Activated CD4-positive, alpha-beta T cell treated with anti-CD3 and anti-CD28 coated beads, Interleukin-2, amount 10 ng/mL, durations not matched to agents 7 days and 5 days (primary cell): ENCODE data around the gene EPS8L1. TPM values are rescaled to one million over a fixed set of nuclear protein-coding genes. Genes with fewer than 3 reads are reported as not detected.
"Not testable (repeated sequence)": the region's sequence is repeated elsewhere in the genome, so short reads cannot be mapped to it uniquely, and the experiment has no call there.

Experiments
- CTCF ChIA-PET: fragments of 350-600 bp; sonication (Branson Sonifier 250); formaldehyde crosslinking; loops from one replicate; lab custom pipeline; 2021; ENCODE audit warnings: antibody characterized with exemption; lab: Charles Lee
- POLR2A ChIA-PET: fragments of 350-600 bp; sonication (Branson Sonifier 250); formaldehyde crosslinking; loops from one replicate; lab custom pipeline; 2021; ENCODE audit warnings: antibody characterized with exemption; lab: Charles Lee
- DNase-seq: peaks from one replicate; pipeline ENCODE4 v3.0.0-alpha.2; 2020
- H3K27ac Mint-ChIP-seq: one replicate; pipeline ENCODE4 v1.8.0; 2021; ENCODE audit warnings: mild to moderate bottlenecking, moderate library complexity, mixed read lengths
- H3K27me3 Mint-ChIP-seq: one replicate; pipeline ENCODE4 v1.8.0; 2021; ENCODE audit warnings: mixed read lengths
- H3K36me3 Mint-ChIP-seq: one replicate; pipeline ENCODE4 v1.8.0; 2021; ENCODE audit warnings: low read depth, mixed read lengths
- H3K4me1 Mint-ChIP-seq: one replicate; pipeline ENCODE4 v1.8.0; 2021; ENCODE audit warnings: mixed read lengths
- H3K4me3 Mint-ChIP-seq: one replicate; pipeline ENCODE4 v1.8.0; 2021; ENCODE audit warnings: mild to moderate bottlenecking, moderate library complexity, mixed read lengths
- H3K9me3 Mint-ChIP-seq: one replicate; pipeline ENCODE4 v1.8.0; 2021; ENCODE audit warnings: mixed read lengths
- total RNA-seq, 2 experiments: library from RNA; stranded (reverse); gene quantifications; one replicate each; pipeline ENCODE4 v1.2.3, GENCODE V29; 2021

EPS8L1 gene
- total RNA-seq, 2 experiments from 2014 or later, result 3.2 to 5.5 TPM

DNA sequence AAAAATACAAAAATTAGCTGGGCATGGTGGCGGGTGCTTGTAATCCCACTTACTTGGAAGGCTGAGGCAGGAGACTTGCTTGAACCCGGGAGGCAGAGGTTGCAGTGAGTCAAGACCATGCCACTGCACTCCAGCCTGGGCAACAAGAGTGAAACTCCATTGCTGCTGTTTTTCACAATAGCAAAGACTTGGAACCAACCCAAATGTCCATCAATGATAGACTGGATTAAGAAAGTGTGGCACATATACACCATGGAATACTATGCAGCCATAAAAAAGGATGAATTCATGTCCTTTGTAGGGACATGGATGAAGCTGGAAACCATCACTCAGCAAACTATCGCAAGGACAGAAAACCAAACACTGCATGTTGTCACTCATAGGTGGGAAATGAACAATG lies 31.6 kb downstream of the EPS8L1 start:
- CTCF ChIA-PET, result interaction anchor here (0.6 to 1.4 kb wide), 2 partner anchors 12 to 23 kb away, joined by 3 to 4 read pairs; no protein-coding TSS in a partner anchor
- H3K27ac Mint-ChIP-seq, H3K9me3 Mint-ChIP-seq, POLR2A ChIA-PET, DNase-seq, H3K4me1 Mint-ChIP-seq, H3K4me3 Mint-ChIP-seq, H3K27me3 Mint-ChIP-seq: not testable (repeated sequence)
- H3K36me3 Mint-ChIP-seq, result peaks cover 44% of the 10 kb centered on the region

DNA sequence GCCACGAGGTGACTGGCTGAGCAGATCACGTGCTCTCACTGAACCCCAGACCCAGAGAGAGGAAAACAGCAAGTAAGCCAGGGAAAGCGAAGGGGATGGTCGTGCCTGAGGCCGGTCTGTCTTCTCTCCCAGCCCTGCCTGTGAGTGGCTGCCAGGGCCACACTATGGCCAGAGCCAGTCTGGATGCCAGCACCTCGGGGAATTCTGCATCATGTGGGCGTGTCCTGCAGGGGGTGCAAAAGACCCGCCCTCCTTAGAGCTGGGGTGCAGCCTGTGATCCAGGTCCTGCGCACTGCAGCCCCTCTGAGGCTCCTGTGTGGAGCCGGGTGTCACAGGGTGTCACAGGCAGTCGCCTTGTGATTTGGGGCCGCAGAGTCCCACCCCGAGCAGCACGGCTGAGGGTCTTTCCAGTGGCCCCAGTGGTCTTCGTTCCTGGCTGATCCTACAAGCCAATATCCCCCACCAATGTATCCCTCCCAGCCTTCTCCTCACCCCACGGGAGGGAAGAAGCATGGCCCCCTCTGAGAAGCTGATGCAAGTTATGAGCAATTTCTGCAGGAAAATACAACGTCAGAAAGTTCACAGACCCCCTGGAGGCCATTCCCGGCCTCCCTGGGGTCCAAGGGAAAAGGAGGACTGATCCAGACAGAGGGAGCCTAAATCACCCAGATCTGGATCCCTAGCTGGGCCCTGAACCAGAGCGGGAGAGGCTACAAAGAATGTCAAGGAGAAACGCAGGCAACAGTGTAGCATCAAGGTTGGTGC lies 34.0 kb downstream of the EPS8L1 start:
- Mint-ChIP-seq H3K27me3 (no peaks in the 10 kb centered on the region), H3K4me1 (peaks cover 9% of the 10 kb centered on the region), H3K4me3 (no peak overlapping the region), H3K27ac (no peak overlapping the region), H3K9me3 (no peaks in the 10 kb centered on the region), H3K36me3 (peaks cover 31% of the 10 kb centered on the region)
- ChIA-PET POLR2A (no interaction called here), CTCF (no interaction called here)
- no peak for DNase-seq

DNA sequence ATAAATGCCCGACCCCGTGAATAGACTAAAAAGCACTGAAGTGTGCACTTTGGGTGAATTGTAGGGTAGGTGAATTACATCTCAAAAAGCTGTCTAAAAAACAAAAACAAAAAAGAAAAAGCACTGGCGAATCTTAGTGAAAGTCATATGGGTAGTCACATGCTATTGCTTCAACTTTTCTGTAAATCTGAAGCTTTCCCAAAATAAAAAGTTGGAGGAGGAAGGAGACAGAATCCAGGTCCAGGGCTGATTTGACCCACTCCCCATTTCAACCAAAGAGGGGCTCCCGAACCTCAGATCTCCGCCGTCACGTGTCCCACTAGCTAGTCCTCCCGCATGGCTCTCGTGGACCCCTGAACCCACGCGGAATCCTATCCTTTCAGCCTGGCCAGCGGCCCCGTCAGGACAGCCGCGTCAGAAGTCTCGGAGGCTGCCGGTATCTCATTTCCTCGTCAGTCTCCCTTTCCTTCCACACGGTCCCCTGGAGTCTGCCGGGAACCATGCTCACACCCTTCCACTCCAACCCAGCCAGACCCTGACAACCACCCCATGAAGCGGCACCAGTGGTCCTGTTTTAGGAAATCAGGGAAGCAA lies 35.7 kb downstream of the EPS8L1 start:
- POLR2A ChIA-PET, result no interaction called here
- peaks cover 24% of the 10 kb centered on the region for H3K4me1 Mint-ChIP-seq
- no peak overlapping the region for H3K27ac Mint-ChIP-seq
- no peak for DNase-seq
- no peaks in the 10 kb centered on the region for H3K9me3 Mint-ChIP-seq
- peaks cover 28% of the 10 kb centered on the region for H3K36me3 Mint-ChIP-seq
- CTCF ChIA-PET, result no interaction called here
- H3K4me3 Mint-ChIP-seq, result no peak overlapping the region
- H3K27me3 Mint-ChIP-seq, result no peaks in the 10 kb centered on the region

DNA sequence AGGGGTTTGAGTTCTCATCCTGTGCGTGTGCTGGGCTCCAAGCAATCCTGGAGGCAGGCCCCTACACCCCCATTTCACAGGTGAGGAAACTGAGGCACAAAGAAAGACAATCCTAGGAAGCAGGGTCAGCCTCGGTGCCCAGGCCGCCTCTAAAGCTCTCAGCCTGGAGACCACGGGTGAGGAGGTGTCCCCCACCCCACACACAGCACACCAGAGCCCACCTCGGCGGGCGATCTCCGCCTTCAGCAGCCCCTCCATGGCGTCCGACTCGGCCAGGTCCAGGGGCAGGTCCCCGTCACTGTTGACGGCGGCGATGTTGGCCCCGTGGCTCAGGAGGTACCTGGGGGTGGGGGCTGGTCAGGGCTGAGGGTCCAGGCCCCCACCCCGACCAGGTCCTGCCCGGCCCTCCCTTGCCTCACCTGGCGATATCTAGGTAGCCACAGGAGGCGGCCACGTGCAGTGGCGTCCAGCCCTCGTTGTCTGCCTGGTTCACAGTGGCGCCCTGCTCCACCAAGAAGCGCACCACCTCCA lies 36.6 kb downstream of the EPS8L1 start:
- Mint-ChIP-seq H3K27me3 (no peaks in the 10 kb centered on the region), H3K9me3 (no peaks in the 10 kb centered on the region), H3K4me1 (peaks cover 24% of the 10 kb centered on the region), H3K4me3 (no peak overlapping the region), H3K27ac (no peak overlapping the region), H3K36me3 (peaks cover 23% of the 10 kb centered on the region)
- ChIA-PET POLR2A (no interaction called here), CTCF (no interaction called here)
- DNase-seq, result no peak

DNA sequence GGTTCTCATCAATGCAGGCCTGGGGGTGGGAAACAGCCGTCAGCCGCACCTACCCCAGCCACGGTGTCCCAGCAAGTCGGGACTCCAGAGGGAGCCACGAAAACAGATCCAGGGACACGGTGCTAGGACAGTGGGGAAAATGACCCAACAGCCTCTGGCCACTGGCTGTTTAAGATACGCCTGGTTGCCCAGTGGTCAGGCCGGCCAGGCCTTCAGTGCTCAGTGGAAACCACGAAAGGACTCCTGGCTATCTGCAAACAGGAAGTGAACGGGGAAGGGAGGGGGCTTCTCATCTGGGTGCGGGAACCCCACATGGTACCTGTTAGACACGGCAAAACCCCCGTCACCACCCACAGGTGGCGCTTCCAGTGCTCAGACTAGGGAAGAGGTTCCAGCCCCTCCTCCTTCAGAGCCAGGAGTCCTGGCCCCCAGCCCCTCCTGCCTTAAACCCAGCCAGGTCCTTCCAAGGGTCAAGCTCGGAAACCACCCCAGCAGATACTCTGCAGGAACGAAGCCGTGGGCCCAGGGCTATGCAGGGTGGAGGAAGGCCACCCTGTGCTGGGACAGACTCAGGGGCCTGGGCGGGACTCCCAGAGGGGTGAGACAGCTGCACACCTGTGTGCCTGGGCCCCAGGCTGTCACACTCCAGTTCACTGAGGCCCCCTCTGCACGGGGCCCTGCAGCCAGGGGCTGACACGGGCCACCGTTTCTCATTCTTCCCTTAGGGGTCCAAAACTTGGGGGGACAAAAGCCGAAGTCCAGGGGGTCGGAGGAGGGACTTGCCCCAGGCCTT lies 37.3 kb downstream of the EPS8L1 start:
- Mint-ChIP-seq H3K9me3 (no peaks in the 10 kb centered on the region), H3K27ac (no peak overlapping the region), H3K4me1 (peaks cover 26% of the 10 kb centered on the region), H3K36me3 (peaks cover 25% of the 10 kb centered on the region), H3K27me3 (no peaks in the 10 kb centered on the region), H3K4me3 (no peak overlapping the region)
- DNase-seq, result no peak
- POLR2A ChIA-PET, result no interaction called here
- CTCF ChIA-PET, result no interaction called here

DNA sequence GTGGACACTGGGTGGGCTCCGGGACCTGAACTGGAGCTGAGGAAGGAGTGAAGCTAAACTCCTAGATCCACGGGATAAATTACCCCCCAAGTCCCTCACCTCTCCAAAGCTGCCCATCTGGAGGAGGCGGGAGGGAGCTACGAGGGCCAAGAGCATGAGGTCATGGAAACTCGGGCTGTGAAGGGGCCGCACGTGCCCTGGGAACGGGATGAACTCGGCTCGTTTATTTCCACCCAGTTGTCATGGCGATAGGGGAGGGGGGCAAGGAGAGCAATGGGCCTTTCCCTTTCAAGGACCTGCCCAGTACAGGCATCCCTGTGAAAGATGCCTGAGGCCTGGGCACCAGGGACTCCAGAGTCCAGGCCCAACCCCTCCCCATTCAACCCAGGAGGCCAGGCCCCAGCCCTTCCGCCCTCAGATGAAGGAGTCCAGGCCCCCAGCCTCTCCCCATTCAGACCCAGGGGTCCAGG lies 37.9 kb downstream of the EPS8L1 start:
- H3K4me1 Mint-ChIP-seq, result peaks cover 30% of the 10 kb centered on the region
- H3K36me3 Mint-ChIP-seq, result peaks cover 22% of the 10 kb centered on the region
- ChIA-PET POLR2A (no interaction called here), CTCF (no interaction called here)
- DNase-seq, result no peak
- H3K27ac Mint-ChIP-seq, result no peak overlapping the region
- no peak overlapping the region for H3K4me3 Mint-ChIP-seq
- H3K27me3 Mint-ChIP-seq, result no peaks in the 10 kb centered on the region
- H3K9me3 Mint-ChIP-seq, result no peaks in the 10 kb centered on the region

DNA sequence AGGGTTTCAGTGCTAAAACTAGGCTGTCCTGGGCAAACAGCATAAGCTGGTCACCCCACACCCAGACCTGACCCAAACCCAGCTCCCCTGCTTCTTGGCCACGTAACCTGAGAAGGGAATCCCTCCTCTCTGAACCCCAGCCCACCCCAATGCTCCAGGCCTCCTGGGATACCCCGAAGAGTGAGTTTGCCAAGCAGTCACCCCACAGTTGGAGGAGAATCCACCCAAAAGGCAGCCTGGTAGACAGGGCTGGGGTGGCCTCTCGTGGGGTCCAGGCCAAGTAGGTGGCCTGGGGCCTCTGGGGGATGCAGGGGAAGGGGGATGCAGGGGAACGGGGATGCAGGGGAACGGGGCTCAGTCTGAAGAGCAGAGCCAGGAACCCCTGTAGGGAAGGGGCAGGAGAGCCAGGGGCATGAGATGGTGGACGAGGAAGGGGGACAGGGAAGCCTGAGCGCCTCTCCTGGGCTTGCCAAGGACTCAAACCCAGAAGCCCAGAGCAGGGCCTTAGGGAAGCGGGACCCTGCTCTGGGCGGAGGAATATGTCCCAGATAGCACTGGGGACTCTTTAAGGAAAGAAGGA lies 39.0 kb downstream of the EPS8L1 start:
- POLR2A ChIA-PET, result no interaction called here
- Mint-ChIP-seq H3K4me1 (peaks cover 35% of the 10 kb centered on the region), H3K27me3 (peaks cover under 1% of the 10 kb centered on the region), H3K36me3 (peaks cover 16% of the 10 kb centered on the region), H3K4me3 (peak overlapping the region; percentile 97), H3K9me3 (no peaks in the 10 kb centered on the region), H3K27ac (peak overlapping the region; percentile 80)
- DNase-seq, result no peak
- CTCF ChIA-PET, result no interaction called here

DNA sequence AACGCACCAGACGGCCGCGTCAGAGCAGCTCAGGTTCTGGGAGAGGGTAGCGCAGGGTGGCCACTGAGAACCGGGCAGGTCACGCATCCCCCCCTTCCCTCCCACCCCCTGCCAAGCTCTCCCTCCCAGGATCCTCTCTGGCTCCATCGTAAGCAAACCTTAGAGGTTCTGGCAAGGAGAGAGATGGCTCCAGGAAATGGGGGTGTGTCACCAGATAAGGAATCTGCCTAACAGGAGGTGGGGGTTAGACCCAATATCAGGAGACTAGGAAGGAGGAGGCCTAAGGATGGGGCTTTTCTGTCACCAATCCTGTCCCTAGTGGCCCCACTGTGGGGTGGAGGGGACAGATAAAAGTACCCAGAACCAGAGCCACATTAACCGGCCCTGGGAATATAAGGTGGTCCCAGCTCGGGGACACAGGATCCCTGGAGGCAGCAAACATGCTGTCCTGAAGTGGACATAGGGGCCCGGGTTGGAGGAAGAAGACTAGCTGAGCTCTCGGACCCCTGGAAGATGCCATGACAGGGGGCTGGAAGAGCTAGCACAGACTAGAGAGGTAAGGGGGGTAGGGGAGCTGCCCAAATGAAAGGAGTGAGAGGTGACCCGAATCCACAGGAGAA lies 39.9 kb downstream of the EPS8L1 start:
- peak overlapping the region; percentile 96 for H3K27ac Mint-ChIP-seq
- peaks cover 13% of the 10 kb centered on the region for H3K36me3 Mint-ChIP-seq
- DNase-seq, result no peak
- peaks cover 40% of the 10 kb centered on the region for H3K4me1 Mint-ChIP-seq
- H3K9me3 Mint-ChIP-seq, result no peaks in the 10 kb centered on the region
- H3K4me3 Mint-ChIP-seq, result peak overlapping the region; percentile 97
- CTCF ChIA-PET, result interaction anchor here (0.9 to 1.0 kb wide), 2 partner anchors 30 to 40 kb away, joined by 3 read pairs; no protein-coding TSS in a partner anchor
- POLR2A ChIA-PET, result no interaction called here
- peaks cover 5% of the 10 kb centered on the region for H3K27me3 Mint-ChIP-seq

DNA sequence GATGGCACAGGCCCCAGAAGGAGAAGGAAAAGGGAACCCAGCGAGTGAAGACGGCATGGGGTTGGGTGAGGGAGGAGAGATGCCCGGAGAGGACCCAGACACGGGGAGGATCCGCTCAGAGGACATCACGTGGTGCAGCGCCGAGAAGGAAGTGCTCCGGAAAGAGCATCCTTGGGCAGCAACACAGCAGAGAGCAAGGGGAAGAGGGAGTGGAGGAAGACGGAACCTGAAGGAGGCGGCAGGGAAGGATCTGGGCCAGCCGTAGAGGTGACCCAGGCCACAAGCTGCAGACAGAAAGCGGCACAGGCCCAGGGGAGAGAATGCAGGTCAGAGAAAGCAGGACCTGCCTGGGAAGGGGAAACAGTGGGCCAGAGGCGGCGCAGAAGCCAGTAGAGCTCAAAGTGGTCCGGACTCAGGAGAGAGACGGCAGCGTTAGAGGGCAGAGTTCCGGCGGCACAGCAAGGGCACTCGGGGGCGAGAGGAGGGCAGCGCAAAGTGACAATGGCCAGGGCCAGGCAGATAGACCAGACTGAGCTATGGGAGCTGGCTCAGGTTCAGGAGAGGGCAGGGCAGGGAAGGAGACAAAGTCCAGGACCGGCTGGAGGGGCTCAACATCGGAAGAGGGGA lies 40.7 kb downstream of the EPS8L1 start:
- Mint-ChIP-seq H3K4me3 (peak overlapping the region; percentile 97), H3K9me3 (no peaks in the 10 kb centered on the region), H3K4me1 (peaks cover 38% of the 10 kb centered on the region), H3K27ac (peak overlapping the region; percentile 96), H3K27me3 (peaks cover 5% of the 10 kb centered on the region), H3K36me3 (peaks cover 11% of the 10 kb centered on the region)
- ChIA-PET CTCF (interaction anchor here (0.9 to 1.1 kb wide), 3 partner anchors 10 to 39 kb away, joined by 3 to 4 read pairs (median 3); no protein-coding TSS in a partner anchor), POLR2A (no interaction called here)
- peak; percentile 61 for DNase-seq

DNA sequence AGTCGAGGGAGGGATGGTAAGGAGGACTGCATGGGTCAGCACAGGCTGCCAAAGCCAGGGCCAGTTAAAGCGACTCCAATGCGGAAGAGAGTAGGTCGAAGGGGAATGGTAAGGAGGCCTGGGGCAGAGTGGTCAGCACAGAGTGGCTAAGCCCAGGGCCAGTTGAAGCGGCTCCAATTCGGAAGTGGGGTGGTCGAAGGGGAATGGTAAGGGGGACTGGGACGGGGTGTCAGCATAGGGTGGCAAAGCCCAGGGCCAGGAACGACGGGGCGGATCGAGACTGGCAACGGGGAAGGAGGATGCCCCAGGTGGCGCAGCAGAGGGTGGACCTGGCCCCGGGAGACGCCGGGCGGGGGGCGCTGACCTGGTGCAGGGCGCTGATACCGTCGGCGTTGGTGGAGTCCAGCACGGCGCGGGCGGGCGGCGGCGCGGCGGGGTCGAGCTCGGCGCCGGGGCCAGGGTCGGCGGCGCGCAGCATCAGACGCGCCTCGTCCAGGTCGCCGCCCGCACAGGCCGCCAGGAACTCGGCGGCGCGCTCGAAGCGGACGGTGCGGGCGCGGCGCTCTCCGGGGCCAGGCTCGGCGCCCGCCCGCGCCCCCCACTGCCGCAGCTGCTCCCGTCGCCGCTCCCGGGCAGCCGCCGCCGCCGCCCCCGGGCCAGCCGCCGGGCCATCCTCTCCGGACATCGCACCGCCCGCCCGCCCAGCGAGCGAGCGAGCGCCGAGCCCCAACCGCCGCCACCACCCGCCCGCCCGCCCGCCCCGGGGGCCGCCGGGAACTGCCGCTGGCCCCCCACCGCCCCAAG lies 41.4 kb downstream of the EPS8L1 start, which contains the start of gene PPP1R12C:
Gene PPP1R12C, minus strand, starts transcription at position 779 of the 804 bp plus-strand sequence. Its CDS starts 94 bp downstream, at position 685.
- Mint-ChIP-seq H3K36me3 (peaks cover 11% of the 10 kb centered on the region), H3K27ac (peak within 1 kb of the TSS; percentile 97), H3K4me1 (peaks cover 38% of the 10 kb centered on the region), H3K9me3 (no peaks in the 10 kb centered on the region), H3K4me3 (peak within 1 kb of the TSS; percentile 100), H3K27me3 (peaks cover 8% of the 10 kb centered on the region)
- POLR2A ChIA-PET, result interaction anchor here (1.0 kb wide), 2 partner anchors 32 to 136 kb away, joined by 3 to 5 read pairs; no protein-coding TSS in a partner anchor
- CTCF ChIA-PET, result interaction anchor here (0.9 to 1.2 kb wide), 3 partner anchors 11 to 387 kb away, joined by 3 to 4 read pairs (median 3); no protein-coding TSS in a partner anchor
- DNase-seq, result peak; percentile 16
